HepG2 (cell line): ENCODE measurements around the gene B3GAT3. TPM values are rescaled to one million over a fixed set of nuclear protein-coding genes. Genes with fewer than 3 reads are reported as not detected.
A peak's percentile ranks its signal among the peaks of the same experiment; 100 is the strongest.

Source experiments
- ATF7-NPFF ChIP-seq: sonication (generic); formaldehyde crosslinking; IDR thresholded peaks from 2 replicates; pipeline ENCODE4 v1.8.1; 2023; ENCODE audit warnings: mild to moderate bottlenecking, low read depth, missing genetic modification reagents, moderate library complexity
- DMTF1 ChIP-seq: sonication (generic); formaldehyde crosslinking; IDR thresholded peaks from 2 replicates; pipeline ENCODE4 v1.4.0; 2020; ENCODE audit warnings: mild to moderate bottlenecking, missing genetic modification reagents
- FLYWCH1 ChIP-seq: sonication (generic); formaldehyde crosslinking; IDR thresholded peaks from 2 replicates; pipeline ENCODE4 v1.8.1; 2023; ENCODE audit warnings: mild to moderate bottlenecking, missing genetic modification reagents
- HNF1B ChIP-seq: sonication (generic); formaldehyde crosslinking; IDR thresholded peaks from 2 replicates; pipeline ENCODE4 v1.5.1; 2020; ENCODE audit warnings: mild to moderate bottlenecking, moderate library complexity, missing genetic modification reagents
- KLF15 ChIP-seq: sonication (generic); formaldehyde crosslinking; IDR thresholded peaks from 2 replicates; pipeline ENCODE4 v1.8.1; 2023; ENCODE audit warnings: borderline replicate concordance, mild to moderate bottlenecking, inconsistent platforms, missing genetic modification reagents, mixed read lengths
- NCOA2 ChIP-seq: sonication (generic); formaldehyde crosslinking; IDR thresholded peaks from 2 replicates; pipeline ENCODE4 v1.8.0; 2022; ENCODE audit warnings: inconsistent platforms
- NKX3-1 ChIP-seq: sonication (generic); formaldehyde crosslinking; IDR thresholded peaks from 2 replicates; pipeline ENCODE4 v1.5.0; 2020; ENCODE audit warnings: missing genetic modification reagents
- PLSCR1 ChIP-seq: sonication (generic); formaldehyde crosslinking; IDR thresholded peaks from 2 replicates; pipeline ENCODE4 v1.5.0; 2020; ENCODE audit warnings: missing genetic modification reagents, mild to moderate bottlenecking, borderline replicate concordance
- ZBTB26 ChIP-seq: IDR thresholded peaks from 2 replicates; pipeline ENCODE4 v1.6.1; 2016; ENCODE audit warnings: missing compliant biosample characterization, missing genetic modification reagents, borderline replicate concordance
- ZBTB38 ChIP-seq: sonication (generic); formaldehyde crosslinking; IDR thresholded peaks from 2 replicates; pipeline ENCODE4 v1.5.1; 2020; ENCODE audit warnings: mild to moderate bottlenecking, missing genetic modification reagents
- ZNF337 ChIP-seq: sonication (generic); formaldehyde crosslinking; IDR thresholded peaks from 2 replicates; pipeline ENCODE4 v1.5.1; 2020; ENCODE audit warnings: missing genetic modification reagents, low read depth, mild to moderate bottlenecking, borderline replicate concordance
- ZNF644 ChIP-seq: IDR thresholded peaks from 2 replicates; pipeline ENCODE4 v1.6.1; 2016; ENCODE audit warnings: low read depth
- ZSCAN29 ChIP-seq: sonication (generic); formaldehyde crosslinking; conservative IDR thresholded peaks from 2 replicates; pipeline ENCODE4 v1.4.0; 2020; ENCODE audit warnings: mild to moderate bottlenecking, missing genetic modification reagents
- polyA plus RNA-seq, 8 experiments: library from polyadenylated mRNA; depleted of rRNA in 3 of 8; stranded (reverse) in 7 of 8; unstranded in 1 of 8; fragments of >200 nt; fragmentation: Illumina TruSeq in 4 of 8; extraction: Trizol in 4 of 8; gene quantifications; 2 replicates each; pipeline versions ENCODE4 v1.2.1 to v1.2.3, GENCODE V29; 2011 to 2016; ENCODE audit warnings: low read depth in 4 of 8, missing spikeins in 1 of 8, mixed read lengths in 1 of 8; ENCODE audit not compliant: insufficient read depth in 1 of 8
- total RNA-seq, 5 experiments: library from RNA; depleted of rRNA; stranded (reverse); fragments of >200 nt; fragmentation: Illumina TruSeq; extraction: Trizol; gene quantifications; 2 replicates each; pipeline ENCODE4 v1.2.3, GENCODE V29; 2016; ENCODE audit warnings: low read depth in 1 of 5
- TF ChIP-seq, protein P1 (sequence below): sonication (generic); formaldehyde crosslinking; IDR thresholded peaks from 2 replicates; pipeline ENCODE4 v1.4.0; 2020; ENCODE audit warnings: missing genetic modification reagents, borderline replicate concordance
- TF ChIP-seq, protein P2 (sequence below): sonication (generic); formaldehyde crosslinking; conservative IDR thresholded peaks from 2 replicates; pipeline ENCODE4 v1.4.0; 2020; ENCODE audit warnings: missing genetic modification reagents

Gene B3GAT3
- total and polyA plus RNA-seq, 2 of the 13 experiments (the other 11 are each of a cell fraction or from before 2014, with no cell fraction given), result 21.3 to 26.1 TPM

GRCh38 chr11:62645946-62646824 is 24.4 kb upstream of the B3GAT3 start, which contains the start of gene GANAB (continued):
- 0 out of 2 replicates have a peak, but pooled peaks have one; percentile 24 for TF ChIP-seq ZNF337 (CRISPR knock-in tag)
- TF ChIP-seq ZBTB26 (CRISPR knock-in tag), result no peak
- TF ChIP-seq PLSCR1 (CRISPR knock-in tag), result no peak
- 0 out of 2 replicates have a peak, but pooled peaks have one; percentile 70 for TF ChIP-seq NKX3-1 (CRISPR knock-in tag)
- TF ChIP-seq, protein P1, sequence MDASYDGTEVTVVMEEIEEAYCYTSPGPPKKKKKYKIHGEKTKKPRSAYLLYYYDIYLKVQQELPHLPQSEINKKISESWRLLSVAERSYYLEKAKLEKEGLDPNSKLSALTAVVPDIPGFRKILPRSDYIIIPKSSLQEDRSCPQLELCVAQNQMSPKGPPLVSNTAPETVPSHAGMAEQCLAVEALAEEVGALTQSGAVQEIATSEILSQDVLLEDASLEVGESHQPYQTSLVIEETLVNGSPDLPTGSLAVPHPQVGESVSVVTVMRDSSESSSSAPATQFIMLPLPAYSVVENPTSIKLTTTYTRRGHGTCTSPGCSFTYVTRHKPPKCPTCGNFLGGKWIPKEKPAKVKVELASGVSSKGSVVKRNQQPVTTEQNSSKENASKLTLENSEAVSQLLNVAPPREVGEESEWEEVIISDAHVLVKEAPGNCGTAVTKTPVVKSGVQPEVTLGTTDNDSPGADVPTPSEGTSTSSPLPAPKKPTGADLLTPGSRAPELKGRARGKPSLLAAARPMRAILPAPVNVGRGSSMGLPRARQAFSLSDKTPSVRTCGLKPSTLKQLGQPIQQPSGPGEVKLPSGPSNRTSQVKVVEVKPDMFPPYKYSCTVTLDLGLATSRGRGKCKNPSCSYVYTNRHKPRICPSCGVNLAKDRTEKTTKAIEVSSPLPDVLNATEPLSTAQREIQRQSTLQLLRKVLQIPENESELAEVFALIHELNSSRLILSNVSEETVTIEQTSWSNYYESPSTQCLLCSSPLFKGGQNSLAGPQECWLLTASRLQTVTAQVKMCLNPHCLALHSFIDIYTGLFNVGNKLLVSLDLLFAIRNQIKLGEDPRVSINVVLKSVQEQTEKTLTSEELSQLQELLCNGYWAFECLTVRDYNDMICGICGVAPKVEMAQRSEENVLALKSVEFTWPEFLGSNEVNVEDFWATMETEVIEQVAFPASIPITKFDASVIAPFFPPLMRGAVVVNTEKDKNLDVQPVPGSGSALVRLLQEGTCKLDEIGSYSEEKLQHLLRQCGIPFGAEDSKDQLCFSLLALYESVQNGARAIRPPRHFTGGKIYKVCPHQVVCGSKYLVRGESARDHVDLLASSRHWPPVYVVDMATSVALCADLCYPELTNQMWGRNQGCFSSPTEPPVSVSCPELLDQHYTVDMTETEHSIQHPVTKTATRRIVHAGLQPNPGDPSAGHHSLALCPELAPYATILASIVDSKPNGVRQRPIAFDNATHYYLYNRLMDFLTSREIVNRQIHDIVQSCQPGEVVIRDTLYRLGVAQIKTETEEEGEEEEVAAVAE (CRISPR knock-in tag), result no peak; the same call in 1 of the 2 replicates
- TF ChIP-seq KLF15 (CRISPR knock-in tag), result no peak; the same call in 1 of the 2 replicates
- TF ChIP-seq ZNF644, result no peak
- TF ChIP-seq ZSCAN29 (CRISPR knock-in tag), result no peak
- no peak for TF ChIP-seq HNF1B
- TF ChIP-seq FLYWCH1, result no peak
- peak; percentile 44; the same call in 1 of the 2 replicates for TF ChIP-seq NCOA2 (CRISPR knock-in tag)
- TF ChIP-seq, protein P2, sequence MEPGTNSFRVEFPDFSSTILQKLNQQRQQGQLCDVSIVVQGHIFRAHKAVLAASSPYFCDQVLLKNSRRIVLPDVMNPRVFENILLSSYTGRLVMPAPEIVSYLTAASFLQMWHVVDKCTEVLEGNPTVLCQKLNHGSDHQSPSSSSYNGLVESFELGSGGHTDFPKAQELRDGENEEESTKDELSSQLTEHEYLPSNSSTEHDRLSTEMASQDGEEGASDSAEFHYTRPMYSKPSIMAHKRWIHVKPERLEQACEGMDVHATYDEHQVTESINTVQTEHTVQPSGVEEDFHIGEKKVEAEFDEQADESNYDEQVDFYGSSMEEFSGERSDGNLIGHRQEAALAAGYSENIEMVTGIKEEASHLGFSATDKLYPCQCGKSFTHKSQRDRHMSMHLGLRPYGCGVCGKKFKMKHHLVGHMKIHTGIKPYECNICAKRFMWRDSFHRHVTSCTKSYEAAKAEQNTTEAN, result no peak
- TF ChIP-seq DMTF1 (CRISPR knock-in tag), result no peak
- TF ChIP-seq ZBTB38 (CRISPR knock-in tag), result peak; percentile 33; the same call in 1 of the 2 replicates
- TF ChIP-seq ATF7-NPFF (CRISPR knock-in tag), result no peak
